ENCODE measurements around the gene PROX1.
A peak's percentile ranks its signal among the peaks of the same experiment; 100 is the strongest.
"Not testable (repeated sequence)": the region's sequence is repeated elsewhere in the genome, so short reads cannot be mapped to it uniquely, and the experiment has no call there.

PROX1 gene

DNA sequence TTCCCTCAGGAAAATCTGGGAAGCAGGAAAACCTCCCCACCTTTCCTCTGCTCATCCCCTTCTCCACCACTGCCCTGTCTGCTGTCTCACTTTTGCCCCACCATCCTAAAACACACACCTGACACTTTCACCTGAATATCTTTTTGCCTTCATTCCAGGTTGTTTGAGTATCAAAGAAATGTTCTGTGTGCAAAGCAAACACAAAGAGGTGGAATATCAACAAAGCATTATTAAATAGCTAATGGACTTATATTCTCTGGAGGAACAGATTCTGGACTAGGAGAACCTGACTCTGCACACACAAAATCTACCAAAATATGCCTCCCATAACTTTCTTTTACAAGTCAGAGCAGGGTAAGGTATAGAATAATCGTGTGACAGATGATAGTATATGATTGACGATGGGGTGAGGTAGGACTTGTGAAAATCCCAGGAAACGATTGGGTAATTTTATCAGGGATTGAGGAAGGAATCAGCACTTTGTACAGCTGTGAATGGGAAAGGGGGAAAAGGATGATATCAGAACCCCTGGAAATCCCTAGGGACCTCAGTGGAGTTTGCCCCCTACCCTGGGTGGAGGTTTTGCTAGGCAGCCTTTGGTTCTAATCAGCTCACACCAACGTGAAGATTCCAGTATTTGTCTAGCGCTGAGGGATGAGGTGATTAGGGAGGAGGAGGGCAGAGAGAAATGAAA is 87.7 kb downstream of the PROX1 start:
- DNase-seq = no peak

DNA sequence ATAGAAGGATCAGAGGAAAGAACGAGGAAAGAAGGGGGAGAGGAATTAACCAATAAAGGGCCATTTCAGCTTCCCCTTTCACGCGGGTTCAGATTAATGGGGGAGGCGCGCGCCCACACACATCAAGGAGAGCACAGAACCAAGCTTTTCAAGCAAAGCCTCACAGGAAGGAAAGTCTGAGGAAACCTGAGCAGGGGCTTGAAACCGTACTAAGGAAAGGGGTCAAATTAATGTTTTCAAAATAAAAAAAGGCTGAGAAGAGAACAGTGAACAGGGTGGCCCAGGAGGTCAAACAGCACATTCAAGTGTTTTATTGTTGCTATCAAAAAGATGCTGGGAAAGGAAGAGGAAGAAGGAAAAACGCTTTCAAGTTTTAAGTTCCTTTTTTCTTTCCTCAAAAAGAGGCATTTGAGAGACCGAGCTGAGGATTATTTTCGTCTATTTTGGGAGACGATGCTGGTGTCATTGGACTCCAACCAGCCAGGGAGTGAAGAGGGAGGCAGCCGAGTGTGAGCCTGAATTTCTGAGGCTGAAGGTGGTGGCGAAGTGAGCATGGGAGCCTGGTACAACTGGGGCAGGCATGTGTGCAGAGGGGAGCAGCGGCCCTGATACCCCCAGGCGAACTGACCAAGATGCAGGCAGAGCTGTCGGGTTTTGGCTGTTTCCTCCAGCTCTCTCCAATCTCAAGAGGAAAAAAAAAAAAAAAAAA is 88.4 kb downstream of the PROX1 start:
- no peak for DNase-seq

DNA sequence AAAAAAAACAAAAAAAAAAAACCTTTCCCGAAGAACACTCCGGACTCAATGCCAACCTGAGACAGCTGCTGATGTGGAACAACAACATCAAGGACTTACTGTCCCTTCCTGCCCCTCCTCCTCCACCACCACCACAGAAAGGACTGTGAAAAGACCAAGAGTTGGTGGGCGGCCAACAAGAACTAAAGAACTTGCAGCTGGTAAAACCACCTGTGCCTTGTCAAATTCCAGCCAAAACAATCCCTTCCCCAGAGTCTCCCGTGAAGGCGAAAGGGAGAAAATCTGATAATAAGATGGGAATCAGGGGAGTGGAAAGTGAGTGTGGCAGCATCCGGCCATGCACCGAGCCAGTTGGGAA is 88.9 kb downstream of the PROX1 start:
- DNase-seq = peak; percentile 35

DNA sequence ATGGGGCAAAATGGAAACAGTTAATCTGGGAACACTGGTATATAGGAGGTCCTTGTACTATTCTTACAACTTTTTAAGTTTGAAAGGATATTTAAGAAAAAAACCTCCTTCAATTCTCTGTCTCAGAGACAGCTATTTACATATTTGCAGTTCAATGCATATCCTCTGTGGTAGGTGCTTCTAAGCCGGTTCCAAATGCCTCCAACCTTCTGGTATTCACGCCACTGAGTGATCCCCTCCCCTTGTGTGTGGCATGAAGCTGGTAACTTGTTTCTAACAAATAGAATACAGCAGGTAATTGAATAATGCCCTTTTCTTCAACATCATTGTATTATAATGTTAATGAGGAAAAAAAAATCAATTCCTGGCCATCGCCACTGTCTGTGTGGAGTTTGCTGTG is 91.2 kb downstream of the PROX1 start:
- DNase-seq = no peak

DNA sequence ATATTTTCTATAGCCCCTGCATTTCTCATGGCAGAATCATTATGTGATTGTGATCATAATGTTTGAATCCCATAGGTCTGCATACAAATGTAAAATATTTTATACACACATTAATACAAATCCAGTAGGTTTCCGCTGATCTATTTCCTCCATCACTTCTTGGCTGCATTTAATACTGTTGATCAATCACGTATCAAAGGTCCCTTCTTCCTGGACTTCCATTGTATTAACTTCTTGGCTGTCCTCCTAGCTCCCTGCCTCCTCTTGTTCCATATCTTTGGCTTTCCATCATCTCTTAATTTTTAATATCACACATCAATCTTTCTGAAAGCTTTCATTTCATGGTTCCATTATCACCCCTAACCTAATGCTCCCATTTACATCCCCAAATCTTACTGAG is 97.6 kb downstream of the PROX1 start:
- DNase-seq = no peak

DNA sequence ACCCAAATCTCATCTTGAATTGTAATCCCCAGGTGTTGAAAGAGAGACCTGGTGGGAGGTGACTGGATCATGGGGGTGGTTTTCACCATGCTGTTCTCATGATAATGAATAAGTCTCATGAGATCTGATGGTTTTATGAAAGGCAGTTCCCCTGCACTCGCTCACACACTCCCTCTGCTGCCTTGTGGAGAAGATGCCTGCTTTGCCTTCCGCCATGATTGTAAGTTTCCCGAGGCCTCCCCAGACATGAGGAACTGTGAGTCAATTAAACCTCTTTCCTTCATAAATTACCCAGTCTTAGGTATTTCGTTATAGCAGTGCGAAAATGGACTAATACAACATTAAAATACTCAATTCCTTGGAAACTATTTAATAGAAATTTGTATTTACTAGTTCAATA is 99.2 kb downstream of the PROX1 start:
- DNase-seq = no peak

DNA sequence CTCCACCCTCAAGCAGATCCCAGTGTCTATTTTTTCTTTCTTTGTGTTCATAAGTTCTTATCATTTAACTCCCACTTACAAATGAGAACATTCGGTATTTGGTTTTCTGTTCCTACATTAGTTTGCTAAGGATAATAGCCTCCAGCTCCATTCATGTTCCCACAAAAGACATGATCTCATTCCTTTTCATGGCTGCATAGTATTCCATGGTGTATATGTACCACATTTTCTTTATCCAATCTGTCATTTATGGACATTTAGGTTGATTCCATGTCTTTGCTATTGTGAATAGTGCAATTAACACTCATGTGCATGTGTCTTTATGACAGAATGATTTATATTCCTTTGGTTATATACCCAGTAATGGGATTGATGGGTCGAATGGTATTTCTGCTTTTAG is 101.2 kb downstream of the PROX1 start:
- DNase-seq = not testable (repeated sequence)

All from left hindlimb (tissue), 1 donor.